Jurkat, Clone E6-1 (cell line): ENCODE results near the gene GRWD1.
"Not testable (repeated sequence)": the region's sequence is repeated elsewhere in the genome, so short reads cannot be mapped to it uniquely, and the experiment has no call there.

Source experiments
- DNase-seq: peaks from one replicate; pipeline ENCODE4 v3.0.0-alpha.2; 2011; ENCODE audit warnings: low read depth, low spot score
- H3K4me3 ChIP-seq: 2 replicates; pipeline ENCODE4 v1.5.1; 2011; ENCODE audit warnings: mild to moderate bottlenecking, low read length, control low read depth, moderate library complexity

GRWD1 gene

DNA sequence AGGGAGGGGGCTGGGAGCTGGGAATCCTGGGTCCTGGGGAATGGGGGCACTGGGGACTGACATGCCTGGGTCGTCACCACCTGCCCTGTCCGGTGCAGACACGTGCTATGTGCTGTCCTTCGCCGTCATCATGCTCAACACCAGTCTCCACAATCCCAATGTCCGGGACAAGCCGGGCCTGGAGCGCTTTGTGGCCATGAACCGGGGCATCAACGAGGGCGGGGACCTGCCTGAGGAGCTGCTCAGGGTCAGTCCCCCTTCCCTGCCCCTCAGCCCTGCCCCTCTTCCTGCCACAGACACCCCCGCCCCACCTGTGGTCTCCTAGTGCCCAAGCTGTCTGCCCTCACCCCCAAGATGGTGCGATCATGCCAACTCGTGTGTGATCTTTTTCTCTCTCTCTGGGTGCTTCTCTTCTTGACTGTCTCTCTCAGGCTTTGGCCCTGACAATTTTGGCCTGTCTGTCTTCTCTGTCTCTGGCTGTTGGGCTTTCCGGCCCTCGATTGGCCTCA is 28.4 kb downstream of the GRWD1 start:
- DNase-seq = no peak
- H3K4me3 ChIP-seq = no peak overlapping the region

DNA sequence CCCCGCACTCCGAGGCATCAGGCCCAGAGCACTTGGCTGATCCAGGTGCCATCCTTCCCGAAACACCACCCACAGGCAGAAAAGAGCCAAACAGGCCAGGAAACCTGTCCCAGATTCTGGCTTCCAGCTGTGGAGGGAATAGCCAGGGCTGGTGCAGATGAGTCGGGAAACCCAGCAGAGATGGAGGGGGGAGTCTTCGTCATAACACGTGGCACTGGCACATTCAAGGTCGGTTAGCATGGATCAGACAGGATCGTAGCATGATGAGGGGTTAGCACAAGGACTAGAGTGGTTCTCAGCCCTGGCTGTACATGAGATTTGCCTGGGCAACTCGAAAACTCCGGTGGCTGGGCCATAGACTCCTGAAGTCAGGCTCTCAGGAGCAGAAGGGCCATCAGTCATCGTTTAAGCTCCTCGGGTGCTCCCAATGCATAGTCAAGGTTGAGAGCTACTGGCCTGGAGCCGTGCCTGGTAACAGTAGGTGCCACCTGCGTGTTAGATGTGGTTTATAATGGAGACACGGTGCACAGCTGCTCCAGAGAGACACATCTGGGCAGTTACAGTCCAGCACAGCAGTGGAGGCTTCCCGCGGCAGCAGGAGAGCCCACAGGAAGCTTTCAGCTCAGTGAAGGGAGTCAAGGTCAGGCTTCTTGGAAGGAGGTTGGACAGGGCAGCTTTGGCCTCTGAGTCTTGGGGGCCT is 29.7 kb downstream of the GRWD1 start:
- DNase-seq = peak; percentile 87
- H3K4me3 ChIP-seq = no peak overlapping the region

DNA sequence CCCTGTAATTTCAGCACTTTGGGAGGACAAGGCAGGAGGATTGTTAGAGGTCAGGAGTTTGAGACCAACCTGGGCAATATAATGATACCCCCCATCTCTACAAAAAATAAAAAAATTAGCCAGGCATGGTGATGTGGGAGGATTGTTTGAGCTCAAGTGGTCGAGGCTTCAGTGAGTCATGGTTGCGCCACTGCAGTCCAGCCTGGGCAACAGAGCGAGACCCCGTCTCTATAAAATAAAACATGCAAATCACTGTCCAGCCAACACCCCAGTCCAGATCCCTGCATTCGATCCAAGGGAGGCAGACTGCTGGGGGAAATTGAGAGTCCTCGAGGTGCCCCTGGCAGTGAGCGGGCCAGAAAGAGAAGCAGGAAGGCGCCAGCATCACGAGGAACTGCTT is 30.4 kb downstream of the GRWD1 start:
- no peak overlapping the region for H3K4me3 ChIP-seq
- no peak for DNase-seq

DNA sequence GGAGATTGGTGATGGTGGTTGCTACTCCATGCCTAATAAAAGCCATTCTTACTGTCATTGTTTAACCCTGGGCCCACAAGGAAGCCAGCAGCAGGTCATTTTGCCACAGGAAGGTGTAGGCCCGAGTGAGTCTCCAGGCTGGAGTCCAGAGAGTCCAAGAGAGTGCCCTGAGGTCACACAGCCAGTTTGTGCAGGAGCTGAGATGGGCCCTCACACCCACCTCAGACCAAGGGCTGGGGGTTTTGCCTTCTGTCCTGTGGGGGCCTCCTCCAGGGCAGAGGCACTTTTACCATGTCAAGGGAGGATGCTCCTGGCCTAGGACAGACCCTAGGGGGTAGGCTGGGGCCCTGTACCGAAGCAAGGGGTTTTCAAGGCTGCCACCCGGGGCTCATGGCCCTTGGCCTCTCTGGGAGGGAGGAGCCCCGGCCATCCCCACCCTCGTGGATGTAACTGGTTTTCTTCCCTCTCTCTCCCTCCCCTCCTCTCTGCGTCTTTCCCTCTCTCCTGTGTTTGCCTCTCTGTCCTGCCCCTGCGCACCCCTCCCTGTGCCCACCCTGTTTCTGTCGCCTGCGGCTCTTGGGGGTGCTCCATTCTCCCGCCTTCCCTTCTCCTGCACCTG is 31.4 kb downstream of the GRWD1 start:
- DNase-seq = no peak
- no peak overlapping the region for H3K4me3 ChIP-seq

DNA sequence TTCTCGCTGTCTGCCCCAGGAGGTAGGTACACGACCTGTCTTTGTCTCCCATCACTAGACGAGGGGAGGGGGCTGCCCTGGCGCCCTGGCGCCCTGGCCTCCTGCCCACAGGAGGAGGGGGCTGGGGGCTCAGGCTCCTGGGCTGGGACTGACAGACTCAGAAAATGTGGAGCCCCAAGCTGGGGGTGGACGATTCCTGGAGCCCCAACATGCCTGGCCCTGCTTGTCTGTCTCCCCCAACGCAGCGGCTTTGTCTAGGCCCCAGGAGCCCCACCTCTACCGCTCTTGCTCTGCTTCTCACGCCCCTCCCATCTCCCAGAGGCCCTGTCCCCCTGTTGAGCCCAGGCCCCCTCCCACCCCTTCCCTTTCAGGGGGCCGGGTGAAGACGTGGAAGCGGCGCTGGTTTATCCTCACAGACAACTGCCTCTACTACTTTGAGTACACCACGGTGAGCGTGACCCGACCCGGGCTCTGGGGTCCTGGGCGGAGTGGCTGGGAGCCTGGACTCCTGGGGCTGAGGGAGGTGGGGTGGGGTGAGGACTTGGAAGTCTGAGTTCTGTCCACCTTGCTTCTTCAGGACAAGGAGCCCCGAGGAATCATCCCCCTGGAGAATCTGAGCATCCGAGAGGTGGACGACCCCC is 32.0 kb downstream of the GRWD1 start:
- no peak overlapping the region for H3K4me3 ChIP-seq
- DNase-seq = no peak

DNA sequence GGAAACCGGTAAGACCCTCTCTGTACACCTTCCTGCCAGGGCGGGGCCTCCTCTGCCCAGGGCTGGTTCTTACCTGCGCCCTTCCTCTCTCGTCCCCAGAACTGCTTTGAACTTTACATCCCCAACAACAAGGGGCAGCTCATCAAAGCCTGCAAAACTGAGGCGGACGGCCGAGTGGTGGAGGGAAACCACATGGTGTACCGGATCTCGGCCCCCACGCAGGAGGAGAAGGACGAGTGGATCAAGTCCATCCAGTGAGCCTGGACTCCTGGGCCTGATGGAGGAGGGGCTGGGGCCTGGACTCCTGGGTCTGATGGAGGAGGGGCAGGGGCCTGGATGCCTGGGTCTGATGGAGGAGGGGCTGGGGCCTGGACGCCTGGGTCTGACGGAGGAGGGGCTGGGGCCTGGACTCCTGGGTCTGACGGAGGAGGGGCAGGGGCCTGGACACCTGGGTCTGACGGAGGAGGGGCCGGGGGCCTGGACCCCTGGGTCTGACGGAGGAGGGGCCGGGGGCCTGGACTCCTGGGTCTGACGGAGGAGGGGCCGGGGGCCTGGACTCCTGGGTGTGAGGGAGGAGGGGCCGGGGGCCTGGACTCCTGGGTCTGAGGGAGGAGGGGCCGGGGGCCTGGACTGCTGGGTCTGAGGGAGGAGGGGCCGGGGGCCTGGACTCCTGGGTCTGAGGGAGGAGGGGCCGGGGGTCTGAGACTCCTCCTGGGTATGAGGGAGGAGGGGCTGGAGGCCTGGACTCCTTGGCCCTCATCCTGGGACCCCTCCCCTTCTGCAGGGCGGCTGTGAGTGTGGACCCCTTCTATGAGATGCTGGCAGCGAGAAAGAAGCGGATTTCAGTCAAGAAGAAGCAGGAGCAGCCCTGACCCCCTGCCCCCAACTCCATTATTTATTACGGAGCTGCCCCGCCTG is 32.8 kb downstream of the GRWD1 start:
- no peak overlapping the region for H3K4me3 ChIP-seq
- no peak for DNase-seq

DNA sequence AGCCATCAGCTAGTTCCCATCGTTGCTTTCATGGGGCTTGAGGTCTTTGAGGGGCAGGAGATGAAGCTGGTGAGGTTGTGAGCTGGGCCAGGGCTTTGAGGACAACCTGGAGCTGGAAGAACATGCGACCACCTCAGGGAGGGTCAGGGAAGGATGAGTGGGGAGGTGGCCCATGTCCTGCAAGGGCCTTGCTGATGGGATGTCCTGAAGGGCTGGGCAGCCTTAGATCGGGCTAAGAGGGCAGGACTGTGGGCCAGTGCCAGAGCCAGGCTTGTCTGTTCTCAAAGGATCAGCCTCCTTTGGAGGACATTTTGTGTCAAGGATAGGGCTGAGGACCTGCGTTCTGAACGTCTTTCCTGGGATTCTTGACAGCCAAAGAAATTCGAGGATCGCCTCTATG is 33.9 kb downstream of the GRWD1 start:
- DNase-seq = no peak
- no peak overlapping the region for H3K4me3 ChIP-seq

DNA sequence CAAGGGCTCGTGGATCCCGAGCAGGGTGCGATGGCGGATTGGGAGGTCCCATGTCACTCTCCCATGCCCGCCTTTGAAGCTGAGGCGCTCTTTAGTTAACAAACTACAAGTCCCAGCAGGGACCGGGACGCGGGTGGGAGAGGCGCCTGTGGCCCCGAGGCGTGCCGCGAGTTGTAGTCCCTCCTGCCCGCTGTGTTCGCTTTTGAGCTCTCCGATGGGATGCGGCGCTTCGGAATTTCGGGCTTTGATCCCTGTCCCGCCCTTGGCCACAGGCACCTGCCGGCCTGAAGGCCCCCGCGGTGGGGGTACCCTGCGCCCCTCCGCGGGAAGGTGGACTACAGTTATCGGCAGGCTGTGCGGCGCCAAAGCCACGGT is 34.4 kb downstream of the GRWD1 start:
- DNase-seq = no peak
- H3K4me3 ChIP-seq = no peak overlapping the region

DNA sequence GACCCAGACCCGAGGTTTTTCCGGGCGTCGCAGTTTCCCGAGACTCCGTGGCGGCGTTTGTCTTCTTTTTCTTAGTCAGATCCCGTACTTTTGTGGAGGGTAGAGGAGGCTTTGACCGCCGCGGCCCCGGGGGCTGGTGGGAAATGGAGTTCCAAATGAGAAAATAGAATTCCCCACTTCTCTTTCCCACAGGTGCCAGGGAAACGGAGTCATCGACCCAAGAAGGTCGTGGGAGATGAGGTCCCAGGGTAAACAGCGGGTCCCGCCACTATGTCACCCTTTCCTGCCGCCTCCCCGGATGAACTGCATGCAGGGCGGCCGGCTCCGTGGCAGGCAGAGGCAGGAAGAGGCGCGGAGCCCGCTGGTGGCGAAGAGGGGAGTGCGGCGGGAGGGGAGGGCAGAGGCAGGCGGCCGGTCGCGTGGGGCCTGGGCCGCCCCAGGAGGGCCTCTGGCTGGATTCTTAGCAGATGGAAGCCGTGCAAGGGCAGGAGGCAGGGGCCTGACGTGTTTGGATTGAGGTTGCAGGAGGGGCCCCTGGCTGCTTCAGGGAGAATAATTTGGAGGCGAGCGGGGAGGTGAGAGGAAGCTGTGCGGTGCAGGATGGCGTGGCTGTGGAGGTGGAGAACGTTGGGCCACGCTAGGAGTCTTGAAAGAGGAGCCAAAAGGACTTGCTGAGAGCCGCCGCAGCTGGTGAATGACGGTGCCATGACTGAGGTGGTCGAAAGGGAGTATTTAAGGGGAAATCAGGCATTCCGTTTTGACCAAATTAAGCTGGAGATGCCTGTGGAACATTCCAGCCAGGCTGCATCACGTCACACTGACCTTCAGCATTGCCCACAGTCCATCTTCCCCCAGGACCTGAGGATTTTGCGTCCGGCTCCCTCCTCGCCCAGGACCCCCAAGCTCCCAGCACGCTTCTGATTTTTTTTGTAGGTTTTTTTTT is 35.0 kb downstream of the GRWD1 start:
- no peak for DNase-seq
- no peak overlapping the region for H3K4me3 ChIP-seq

DNA sequence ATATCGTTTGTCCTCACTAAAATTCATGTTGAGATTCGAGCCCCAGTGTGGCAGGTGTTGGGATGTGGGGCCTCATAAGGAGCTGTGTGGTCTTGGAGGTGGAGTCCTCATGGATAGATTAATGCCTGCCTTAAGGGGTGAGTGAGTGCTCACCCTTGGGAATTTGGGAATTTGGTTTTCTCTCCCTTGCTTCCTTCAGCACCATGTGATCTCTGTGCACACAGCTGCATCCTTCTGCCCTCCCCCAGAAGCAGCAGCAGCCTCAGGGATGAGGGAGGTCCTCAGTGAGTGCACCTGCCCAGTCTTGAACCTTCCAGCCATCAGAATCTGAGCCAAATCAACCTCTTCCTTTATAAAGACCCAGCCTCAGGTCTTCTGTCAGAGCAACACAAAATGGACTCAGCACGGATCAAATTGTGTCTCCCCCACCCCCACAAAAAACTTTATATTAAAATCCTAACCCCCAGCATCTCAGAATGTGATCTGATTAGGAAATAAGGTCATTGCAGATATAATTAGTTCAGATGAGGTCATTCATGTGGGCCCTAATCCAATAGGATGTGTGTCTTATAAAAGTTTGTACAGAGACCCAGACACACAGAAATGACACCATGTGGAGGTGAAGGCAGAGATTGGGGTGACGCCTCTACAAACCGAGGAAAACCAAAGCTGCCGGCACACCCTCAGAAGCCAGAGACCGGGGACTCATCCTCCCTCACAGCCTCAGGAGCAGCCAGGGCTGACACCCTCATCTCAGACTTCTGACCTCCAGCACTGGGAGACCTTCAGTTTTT is 36.3 kb downstream of the GRWD1 start:
- DNase-seq = no peak
- no peak overlapping the region for H3K4me3 ChIP-seq

DNA sequence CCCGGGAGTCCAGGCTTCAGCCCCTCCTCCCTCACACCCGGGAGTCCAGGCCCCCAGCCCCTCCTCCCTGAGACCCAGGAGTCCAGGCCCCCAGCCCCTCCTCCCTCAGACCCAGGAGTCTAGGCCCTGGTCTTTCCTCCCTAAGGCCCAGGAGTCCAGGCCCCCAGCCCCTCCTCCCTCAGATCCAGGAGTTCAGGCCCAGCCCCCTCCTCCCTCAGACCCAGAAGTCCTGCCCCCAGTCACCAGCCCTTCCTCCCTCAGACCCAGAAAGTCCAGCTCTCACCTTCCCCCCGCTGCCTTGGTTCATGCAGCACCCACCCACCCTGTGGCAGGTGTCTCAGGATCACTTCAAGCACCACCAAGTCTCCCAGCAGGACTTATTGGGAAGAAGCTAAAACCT is 37.5 kb downstream of the GRWD1 start:
- H3K4me3 ChIP-seq = no peak overlapping the region
- no peak for DNase-seq

DNA sequence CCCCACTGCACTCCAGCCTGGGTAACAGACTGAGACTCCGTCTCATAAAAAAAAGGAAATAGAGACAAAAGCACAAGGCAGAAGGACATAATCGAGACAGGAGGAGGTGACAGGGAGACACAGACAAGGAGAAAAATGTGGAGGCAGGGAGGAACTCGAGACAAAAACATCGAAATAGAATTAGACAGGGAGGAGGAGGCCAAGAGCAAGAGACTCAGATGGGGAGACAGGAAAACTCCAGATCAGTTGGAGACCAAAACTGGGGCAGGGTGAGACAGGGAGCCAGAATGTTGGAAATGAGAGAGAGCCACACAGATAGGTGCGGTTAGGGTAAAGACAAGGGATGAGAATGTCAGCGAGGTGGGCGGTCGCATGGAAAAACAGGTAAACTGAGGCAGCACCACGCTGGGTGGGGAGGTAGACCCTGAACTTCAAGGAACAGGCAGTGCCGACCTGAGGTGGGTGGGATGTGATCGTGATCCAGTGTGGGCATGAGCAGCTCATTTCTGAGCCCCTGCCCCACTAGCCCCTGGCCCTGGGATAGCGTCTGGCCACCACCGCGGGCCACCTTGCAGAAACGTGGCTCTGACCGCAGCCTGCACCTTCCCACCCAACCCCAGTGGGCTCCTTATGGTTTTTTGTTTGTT is 38.6 kb downstream of the GRWD1 start:
- no peak overlapping the region for H3K4me3 ChIP-seq
- DNase-seq = no peak

DNA sequence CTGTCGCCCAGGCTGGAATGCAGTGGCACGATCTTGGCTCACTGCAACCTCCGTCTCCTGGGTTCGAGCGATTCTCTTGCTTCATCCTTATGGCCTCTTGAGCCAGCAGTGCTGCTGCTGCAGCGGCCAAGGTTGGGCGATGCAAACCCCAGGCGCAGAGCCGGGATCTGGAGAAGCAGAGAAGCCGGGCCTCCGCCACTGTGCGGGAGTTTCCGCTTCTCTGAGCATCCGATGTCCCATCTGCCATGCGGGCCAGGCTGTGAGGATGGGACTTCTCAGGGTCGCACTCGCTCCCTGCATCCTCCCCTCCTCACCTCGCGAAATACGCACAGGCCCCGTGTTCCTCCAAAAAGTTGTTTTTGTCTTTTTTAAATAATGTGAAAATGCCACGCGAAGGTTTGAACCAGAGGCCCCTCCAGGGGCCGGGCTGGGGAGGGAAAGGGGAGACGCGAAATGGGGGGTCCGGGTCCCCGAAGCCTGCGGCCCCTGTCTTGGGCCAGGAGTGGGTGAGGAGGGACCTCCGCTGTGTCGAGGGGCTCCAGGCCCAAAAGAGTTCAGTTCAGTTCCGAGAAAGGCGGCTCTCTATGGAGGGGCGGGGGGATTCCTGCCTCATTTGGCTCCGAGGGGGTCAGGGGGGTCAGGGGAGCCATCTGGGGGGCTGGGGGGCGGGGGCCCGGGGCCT is 39.3 kb downstream of the GRWD1 start:
- H3K4me3 ChIP-seq = no peak overlapping the region
- no peak for DNase-seq

DNA sequence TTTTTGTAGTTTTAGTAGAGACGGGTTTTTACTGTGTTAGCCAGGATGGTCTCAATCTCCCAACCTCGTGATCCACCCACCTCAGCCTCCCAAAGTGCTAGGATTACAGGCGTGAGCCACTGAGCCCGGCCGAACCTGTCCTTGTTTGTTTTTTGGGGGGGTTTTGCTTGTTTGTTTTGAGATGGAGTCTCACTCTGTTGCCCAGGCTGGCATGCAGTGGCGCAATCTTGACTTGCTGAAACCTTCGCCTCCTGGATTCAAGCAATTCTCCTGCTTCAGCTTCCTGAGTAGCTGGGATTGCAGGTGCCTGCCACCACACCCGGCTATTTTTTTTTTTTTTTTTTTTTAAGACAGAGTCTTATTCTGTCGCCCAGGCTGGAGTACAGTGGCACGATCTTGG is 40.9 kb downstream of the GRWD1 start:
- not testable (repeated sequence) for DNase-seq

DNA sequence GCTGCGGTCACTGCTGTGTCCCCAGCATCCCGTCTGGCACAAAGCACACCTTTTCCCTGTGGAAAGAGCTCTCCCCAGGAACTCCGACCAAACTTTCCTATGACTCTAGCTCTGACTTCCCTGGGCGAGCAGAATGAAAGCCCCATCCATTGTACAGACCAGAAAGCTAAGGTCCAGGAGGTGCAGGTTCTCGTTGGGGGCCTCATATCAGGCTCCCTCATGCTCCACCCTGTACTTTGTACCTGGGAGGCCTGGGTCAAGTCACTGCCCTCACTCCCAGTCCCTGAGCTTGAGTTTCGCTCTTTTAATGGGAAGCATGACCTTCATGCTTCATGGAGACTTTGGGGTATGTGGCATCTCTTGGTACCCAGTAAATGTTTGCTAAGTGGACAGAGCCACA is 41.8 kb downstream of the GRWD1 start:
- no peak for DNase-seq

More for the DNA sequence above, 40.9 kb downstream of the GRWD1 start:
- H3K4me3 ChIP-seq = not testable (repeated sequence)

DNA sequence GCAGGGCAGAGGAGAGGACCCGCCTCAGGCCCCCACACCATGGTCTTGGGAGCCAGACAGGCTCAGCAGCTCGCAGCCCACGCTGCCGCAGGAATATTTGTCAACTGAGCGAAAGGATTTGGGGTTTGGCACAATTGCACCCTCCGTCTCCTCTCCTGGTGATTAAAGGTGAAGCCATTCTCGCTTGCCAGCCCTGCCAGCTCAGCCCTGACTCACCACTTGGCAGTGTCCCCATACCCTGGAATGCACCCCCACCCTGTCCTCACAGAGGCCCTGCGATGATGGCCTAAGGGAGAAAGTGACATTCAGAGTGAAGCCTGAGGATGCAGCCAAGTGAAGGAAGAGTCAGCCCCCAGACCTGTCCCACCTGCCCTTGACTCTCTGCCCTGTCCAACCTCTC is 42.2 kb downstream of the GRWD1 start:
- no peak for DNase-seq
- H3K4me3 ChIP-seq = no peak overlapping the region

More for the DNA sequence above, 41.8 kb downstream of the GRWD1 start:
- H3K4me3 ChIP-seq = no peak overlapping the region

DNA sequence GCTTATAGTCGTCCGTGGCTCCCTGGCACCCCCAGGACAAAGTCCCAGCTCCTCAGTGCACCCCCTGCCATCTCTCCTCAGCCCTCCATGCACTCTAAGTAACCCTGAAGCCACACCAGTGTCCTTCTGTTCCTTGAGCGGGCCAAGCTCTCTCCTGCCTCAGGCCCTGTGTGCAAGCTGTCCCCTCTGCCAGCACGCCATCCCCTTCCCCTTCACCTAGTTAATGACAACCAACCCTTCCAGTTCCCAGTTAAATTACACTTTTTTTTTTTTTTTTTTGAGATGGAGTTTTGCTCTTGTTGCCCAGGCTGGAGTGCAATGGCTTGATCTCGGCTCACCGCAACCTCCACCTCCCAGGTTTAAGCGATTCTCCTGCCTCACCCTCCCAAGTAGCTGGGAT is 42.7 kb downstream of the GRWD1 start:
- H3K4me3 ChIP-seq, DNase-seq: not testable (repeated sequence)
